Esophagus squamous epithelium (tissue), 5 donors: ENCODE measurements around the gene ANKRD11. TPM values are rescaled to one million over a fixed set of nuclear protein-coding genes. Genes with fewer than 3 reads are reported as not detected.

Source experiments
- DNase-seq: peaks from one replicate; lab custom pipeline; 2025; lab: John Stamatoyannopoulos, UW
- H3K27ac ChIP-seq, 4 donors: fragments of 200-600 bp; sonication (generic); one replicate each; pipeline ENCODE4 v1.5.1; 2016 to 2019; ENCODE audit warnings: mild to moderate bottlenecking in 1 of 4
- H3K27me3 ChIP-seq, 4 donors: fragments of 200-600 bp; sonication (generic); 1 replicate in 3 of 4; 2 replicates in 1 of 4; pipeline versions ENCODE4 v1.5.1 to v1.6.0; 2017 to 2021; ENCODE audit warnings: antibody characterized with exemption in 1 of 4
- H3K36me3 ChIP-seq, 3 donors: fragments of 200-600 bp; sonication (generic); one replicate each; pipeline ENCODE4 v1.5.1; 2016 to 2019
- H3K4me1 ChIP-seq, 3 donors: fragments of 200-600 bp; sonication (generic); one replicate each; pipeline ENCODE4 v1.5.1; 2017 to 2019
- H3K4me3 ChIP-seq, 4 donors: fragments of 200-600 bp; sonication (generic); 1 replicate in 3 of 4; 2 replicates in 1 of 4; pipeline ENCODE4 v1.5.1; 2016 to 2019; ENCODE audit warnings: mild to moderate bottlenecking in 2 of 4, moderate library complexity in 1 of 4
- H3K9me3 ChIP-seq, 3 donors: fragments of 200-600 bp; sonication (generic); one replicate each; pipeline ENCODE4 v1.5.1; 2016 to 2019
- POLR2A ChIP-seq, 4 donors: fragments of 450-650 bp; IDR thresholded peaks; one replicate each; pipeline ENCODE4 v1.6.1; 2017; ENCODE audit warnings: antibody characterized with exemption in 4 of 4, mild to moderate bottlenecking in 4 of 4, moderate library complexity in 3 of 4
- WGBS, 2 donors: methylation state at CpG; one replicate each; pipeline ENCODE4 v1.1.5; 2018; 5-methylcytosine and 5-hydroxymethylcytosine counted together
- intact Hi-C: fragments of 100-400 bp; cut with DNase I; formaldehyde crosslinking; loops from one replicate; pipeline ENCODE4 v1.15.0; 2022
- total RNA-seq, 4 donors: library from RNA; depleted of rRNA; stranded (reverse); fragments of >200 nt; gene quantifications; one replicate each; pipeline ENCODE4 v1.1.0, GENCODE V29; 2016
- TF ChIP-seq, protein P1 (sequence below), 6 experiments: fragments of 450-650 bp in 4 of 6; fragments of 200-600 bp in 2 of 6; sonication (generic) in 2 of 6; IDR thresholded peaks; one replicate each; pipeline ENCODE4 v1.5.1; 2016 to 2019; ENCODE audit warnings: antibody characterized with exemption in 6 of 6, mild to moderate bottlenecking in 4 of 6, moderate library complexity in 4 of 6
- donor health status: DM: yes; HTN: yes; CAD: no.

ANKRD11 gene
- total RNA-seq, 4 donors from 2014 or later, result 51.0 to 72.7 (median 66.9) TPM

DNA sequence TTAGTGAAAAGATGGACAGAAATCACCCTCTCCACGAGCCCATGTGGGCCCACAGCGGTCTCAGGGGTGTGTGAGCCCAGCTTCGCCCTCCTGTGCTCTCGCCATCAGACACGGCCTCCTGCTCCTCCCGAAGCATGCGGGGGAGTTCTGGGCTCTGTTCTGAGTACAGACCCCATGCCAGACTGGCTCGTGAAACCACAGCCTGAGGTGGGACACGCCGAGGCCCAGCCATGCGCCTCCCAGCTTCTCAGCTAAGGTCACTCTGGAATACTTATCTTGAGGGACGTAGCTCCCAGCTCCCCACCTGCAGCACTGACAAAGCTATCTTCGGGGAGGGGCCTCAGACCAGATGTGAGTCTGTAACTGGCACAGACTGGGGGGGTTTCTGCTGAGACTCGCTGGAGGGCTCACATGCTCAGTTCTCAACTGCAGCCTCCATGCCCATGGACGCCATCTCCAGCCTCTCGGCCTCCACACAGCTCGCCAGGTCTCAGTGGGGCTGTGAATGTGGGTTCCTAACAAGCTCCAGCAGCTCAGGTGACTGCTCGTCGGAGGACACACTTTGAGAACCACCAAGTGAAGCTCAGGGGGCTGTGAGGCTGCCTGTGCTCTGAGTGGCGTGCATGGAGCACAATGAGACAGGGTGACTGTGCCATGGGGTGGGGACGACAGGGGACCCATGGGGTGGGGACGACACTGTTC lies 177.6 kb downstream of the ANKRD11 start:
- Histone ChIP-seq H3K4me3 (no peak overlapping the region), H3K4me1 (peaks cover 38 to 86% (median 45%) of the 10 kb centered on the region in 3 donors), H3K27me3 (no peaks in the 10 kb centered on the region), H3K36me3 (peaks cover 6 to 69% (median 24%) of the 10 kb centered on the region in 3 donors), H3K27ac (peak overlapping the region in 3 of 4 donors; percentile 51 to 78 (median 56)), H3K9me3 (no peaks in the 10 kb centered on the region)
- no peak for DNase-seq
- no peak for TF ChIP-seq POLR2A (IDR thresholded peaks at IDR 0.05)
- TF ChIP-seq, protein P1, sequence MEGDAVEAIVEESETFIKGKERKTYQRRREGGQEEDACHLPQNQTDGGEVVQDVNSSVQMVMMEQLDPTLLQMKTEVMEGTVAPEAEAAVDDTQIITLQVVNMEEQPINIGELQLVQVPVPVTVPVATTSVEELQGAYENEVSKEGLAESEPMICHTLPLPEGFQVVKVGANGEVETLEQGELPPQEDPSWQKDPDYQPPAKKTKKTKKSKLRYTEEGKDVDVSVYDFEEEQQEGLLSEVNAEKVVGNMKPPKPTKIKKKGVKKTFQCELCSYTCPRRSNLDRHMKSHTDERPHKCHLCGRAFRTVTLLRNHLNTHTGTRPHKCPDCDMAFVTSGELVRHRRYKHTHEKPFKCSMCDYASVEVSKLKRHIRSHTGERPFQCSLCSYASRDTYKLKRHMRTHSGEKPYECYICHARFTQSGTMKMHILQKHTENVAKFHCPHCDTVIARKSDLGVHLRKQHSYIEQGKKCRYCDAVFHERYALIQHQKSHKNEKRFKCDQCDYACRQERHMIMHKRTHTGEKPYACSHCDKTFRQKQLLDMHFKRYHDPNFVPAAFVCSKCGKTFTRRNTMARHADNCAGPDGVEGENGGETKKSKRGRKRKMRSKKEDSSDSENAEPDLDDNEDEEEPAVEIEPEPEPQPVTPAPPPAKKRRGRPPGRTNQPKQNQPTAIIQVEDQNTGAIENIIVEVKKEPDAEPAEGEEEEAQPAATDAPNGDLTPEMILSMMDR (IDR thresholded peaks at IDR 0.05), result no peak
- intact Hi-C loops, result no loop called here
- WGBS, 2 donors, result 90 to 100% methylated on average over 2 to 9 of the region's 22 CpGs

DNA sequence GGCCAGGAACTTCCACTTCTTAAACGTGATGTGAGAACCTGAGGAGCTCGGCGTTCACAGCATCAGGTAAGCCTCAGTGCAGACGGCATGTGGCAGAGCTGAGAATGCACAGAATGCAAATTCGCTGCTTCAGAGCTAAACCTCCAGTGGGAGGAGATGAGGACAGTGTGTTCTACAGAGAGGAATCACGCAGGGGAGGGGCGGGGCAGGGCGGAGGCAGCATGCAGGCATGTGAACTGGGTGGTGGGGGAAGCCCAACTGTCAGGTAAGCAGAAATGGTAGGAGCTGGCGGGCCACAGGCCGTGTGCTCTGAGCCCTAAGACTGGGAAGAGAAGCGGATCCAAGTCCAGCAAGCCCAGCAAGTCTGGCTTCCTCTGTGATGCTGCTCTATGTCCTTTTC lies 178.2 kb downstream of the ANKRD11 start:
- TF ChIP-seq, protein P1 (IDR thresholded peaks at IDR 0.05), result no peak
- TF ChIP-seq POLR2A (IDR thresholded peaks at IDR 0.05), result no peak
- Histone ChIP-seq H3K36me3 (peaks cover 6 to 75% (median 24%) of the 10 kb centered on the region in 3 donors), H3K4me1 (peaks cover 35 to 86% (median 39%) of the 10 kb centered on the region in 3 donors), H3K9me3 (no peaks in the 10 kb centered on the region), H3K27ac (peak overlapping the region in 3 of 4 donors; percentile 51 to 78 (median 56)), H3K4me3 (no peak overlapping the region), H3K27me3 (no peaks in the 10 kb centered on the region)
- intact Hi-C loops, result no loop called here
- DNase-seq, result no peak
- 70 to 83% methylated on average over 5 to 8 of the region's 11 CpGs for WGBS, 2 donors

DNA sequence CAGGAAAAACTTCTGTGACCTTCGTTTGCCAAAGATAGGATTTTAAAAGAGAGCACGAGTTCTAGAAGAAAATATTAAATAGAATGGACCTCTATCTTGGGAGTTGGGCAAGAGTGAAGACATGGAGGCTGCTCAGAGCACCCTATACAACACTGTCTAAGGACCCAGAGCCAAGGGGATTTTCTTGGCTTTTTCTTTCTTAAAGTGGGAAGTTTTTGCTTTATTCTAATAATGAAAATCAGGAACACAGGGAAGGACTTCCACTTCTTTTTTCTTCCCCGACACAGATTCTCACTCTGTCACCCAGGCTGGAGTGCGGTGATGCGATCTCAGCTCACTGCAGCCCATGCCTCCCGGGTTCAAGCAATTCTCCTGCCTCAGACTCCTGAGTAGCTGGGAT lies 178.7 kb downstream of the ANKRD11 start:
- TF ChIP-seq POLR2A (IDR thresholded peaks at IDR 0.05), result no peak
- TF ChIP-seq, protein P1 (IDR thresholded peaks at IDR 0.05), result no peak
- DNase-seq, result no peak
- Histone ChIP-seq H3K36me3 (peaks cover 6 to 76% (median 24%) of the 10 kb centered on the region in 3 donors), H3K27ac (peak overlapping the region in 2 of 4 donors; percentile 56 to 78), H3K27me3 (no peaks in the 10 kb centered on the region), H3K4me1 (peaks cover 31 to 85% (median 34%) of the 10 kb centered on the region in 3 donors), H3K4me3 (no peak overlapping the region), H3K9me3 (no peaks in the 10 kb centered on the region)
- 88% methylated on average over 6 of the region's 6 CpGs for WGBS, 2 donors
- intact Hi-C loops, result no loop called here

DNA sequence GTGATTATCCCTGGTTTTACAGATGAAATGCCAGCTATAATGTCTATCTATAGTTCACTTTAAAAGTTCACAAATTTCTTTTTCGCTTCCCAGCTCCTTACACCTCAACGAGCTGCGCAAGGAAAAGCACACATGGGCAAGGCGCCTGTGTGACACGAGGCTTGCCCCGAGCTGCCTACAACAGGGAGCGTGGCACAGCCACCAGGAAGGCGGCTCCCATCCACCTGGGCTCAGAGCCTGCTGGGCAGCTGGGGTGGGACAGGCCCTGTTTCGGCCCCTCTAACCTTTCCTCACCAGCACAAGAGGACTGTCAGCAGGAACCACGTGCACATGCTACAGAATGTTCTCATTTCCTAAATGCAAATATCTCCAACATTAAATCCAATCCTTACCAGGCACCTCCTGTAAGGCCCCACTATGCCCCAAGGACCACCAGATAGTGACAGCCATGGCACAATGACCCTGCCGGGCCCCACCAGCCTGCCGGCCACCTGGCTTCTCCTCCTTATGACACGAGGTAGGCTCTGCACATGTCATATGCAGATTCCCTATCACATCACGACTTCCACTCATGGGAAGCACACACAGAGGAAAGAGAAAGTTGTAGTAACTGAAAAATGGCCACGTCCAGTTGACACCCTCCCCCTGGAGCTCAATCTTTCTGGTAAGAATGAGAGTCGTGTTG lies 180.8 kb downstream of the ANKRD11 start:
- intact Hi-C loops, result no loop called here
- H3K9me3 ChIP-seq, result no peaks in the 10 kb centered on the region
- no peak overlapping the region for H3K4me3 ChIP-seq
- 79 to 90% methylated on average over 11 to 16 of the region's 16 CpGs for WGBS, 2 donors
- H3K27ac ChIP-seq, result no peak overlapping the region
- peaks cover 6 to 68% (median 30%) of the 10 kb centered on the region in 3 donors for H3K36me3 ChIP-seq
- H3K4me1 ChIP-seq, result peaks cover 11 to 64% (median 16%) of the 10 kb centered on the region in 3 donors
- no peaks in the 10 kb centered on the region for H3K27me3 ChIP-seq
- TF ChIP-seq POLR2A (IDR thresholded peaks at IDR 0.05), result no peak
- TF ChIP-seq, protein P1 (IDR thresholded peaks at IDR 0.05), result no peak
- DNase-seq, result no peak
